Forelimb muscle (tissue), 1 donor: ENCODE measurements around the gene GPC6. TPM values are rescaled to one million over a fixed set of nuclear protein-coding genes. Genes with fewer than 3 reads are reported as not detected.

Source experiments
- DNase-seq: peaks from one replicate; pipeline ENCODE4 v3.0.0-alpha.2; 2013; ENCODE audit warnings: low read depth
- polyA plus RNA-seq: library from polyadenylated mRNA; unstranded; fragments of 120-200 nt; gene quantifications from one replicate; pipeline ENCODE4 v1.2.1, GENCODE V29; 2013; ENCODE audit not compliant: insufficient read length

Gene GPC6
- polyA plus RNA-seq, 1 donor, result 8.2 TPM

GRCh38 chr13:93561576-93562225 is 335.1 kb downstream of the GPC6 start:
- DNase-seq, result peak; percentile 36

- no peak for DNase-seq
These were observed 336.1 kb downstream of the GPC6 start for GRCh38 chr13:93562676-93563075.

- no peak for DNase-seq
These were observed 350.5 kb downstream of the GPC6 start for GRCh38 chr13:93577105-93577504.

- DNase-seq, result no peak
These were observed 363.2 kb downstream of the GPC6 start for GRCh38 chr13:93589788-93590187.

GRCh38 chr13:93603043-93603442 is 376.4 kb downstream of the GPC6 start:
- no peak for DNase-seq

GRCh38 chr13:93614776-93615175 is 388.2 kb downstream of the GPC6 start:
- no peak for DNase-seq

- no peak for DNase-seq
These were observed 393.7 kb downstream of the GPC6 start for GRCh38 chr13:93620181-93620765.

GRCh38 chr13:93621051-93621450 is 394.4 kb downstream of the GPC6 start:
- DNase-seq, result no peak

GRCh38 chr13:93621966-93622365 is 395.4 kb downstream of the GPC6 start:
- no peak for DNase-seq

- no peak for DNase-seq
These were observed 397.7 kb downstream of the GPC6 start for GRCh38 chr13:93624311-93624777.

GRCh38 chr13:93625536-93625935 is 398.9 kb downstream of the GPC6 start:
- DNase-seq, result no peak

- no peak for DNase-seq
These were observed 401.7 kb downstream of the GPC6 start for GRCh38 chr13:93628136-93628797.

- no peak for DNase-seq
These were observed 409.0 kb downstream of the GPC6 start for GRCh38 chr13:93635616-93636032.

GRCh38 chr13:93637852-93638251 is 411.2 kb downstream of the GPC6 start:
- no peak for DNase-seq

GRCh38 chr13:93640452-93640851 is 413.8 kb downstream of the GPC6 start:
- no peak for DNase-seq

- peak; percentile 72 for DNase-seq
These were observed 419.6 kb downstream of the GPC6 start for GRCh38 chr13:93646245-93646644.

- DNase-seq, result no peak
These were observed 422.9 kb downstream of the GPC6 start for GRCh38 chr13:93649496-93649895.

- no peak for DNase-seq
These were observed 427.2 kb downstream of the GPC6 start for GRCh38 chr13:93653776-93654175.

- DNase-seq, result no peak
These were observed 428.5 kb downstream of the GPC6 start for GRCh38 chr13:93655154-93655553.

- no peak for DNase-seq
These were observed 433.9 kb downstream of the GPC6 start for GRCh38 chr13:93660391-93661063.

- DNase-seq, result no peak
These were observed 444.3 kb downstream of the GPC6 start for GRCh38 chr13:93670866-93671265.

- no peak for DNase-seq
These were observed 446.4 kb downstream of the GPC6 start for GRCh38 chr13:93672996-93673395.
